ENCODE data around the gene TLR6. TPM values are rescaled to one million over a fixed set of nuclear protein-coding genes. Genes with fewer than 3 reads are reported as not detected.
A peak's percentile ranks its signal among the peaks of the same experiment; 100 is the strongest.

The TLR6 gene
- total and polyA plus RNA-seq, 2 experiments from 2014 or later: 0.36 to 0.76 TPM

GRCh38 chr4:38866973-38867477 is 10.4 kb upstream of the TLR6 start:
- peak overlapping the region; percentile 90 for H3K4me2 ChIP-seq (ENCODE audit: unreplicated experiment)
- H3F3A ChIP-seq (ENCODE audit: insufficient read depth): peaks cover 31% of the 10 kb centered on the region
- 41 to 42% methylated on average over 11 of the region's 11 CpGs for WGBS, 2 experiments (ENCODE audit: low coverage in 1 of 2, low lambda C conversion rate in 2 of 2, missing lambda C conversion rate in 2 of 2)
- H3K9me3 ChIP-seq (ENCODE audit: low read depth): no peaks in the 10 kb centered on the region
- TF ChIP-seq EZH2 (IDR thresholded peaks at IDR 0.05; ENCODE audit: insufficient read depth, poor library complexity, severe bottlenecking): no peak
- TF ChIP-seq EZH2phosphoT487 (IDR thresholded peaks at IDR 0.05; ENCODE audit: insufficient read depth, low read depth): no peak
- H3K36me3 ChIP-seq (ENCODE audit: low read depth): peaks cover under 1% of the 10 kb centered on the region; the same call in 1 of the 2 replicates
- H3K27ac ChIP-seq: peak overlapping the region; percentile 97
- H3K27me3 ChIP-seq (replicated peaks; ENCODE audit: insufficient read depth): no peaks in the 10 kb centered on the region
- peaks cover 6% of the 10 kb centered on the region; the same call in 1 of the 2 replicates for H4K20me1 ChIP-seq (ENCODE audit: insufficient read depth)
- H2AFZ ChIP-seq: peak overlapping the region; percentile 98
- DNase-seq: no peak
- in situ Hi-C loops (cut with MboI): no loop called here
- peaks cover 43% of the 10 kb centered on the region for H3K79me2 ChIP-seq (ENCODE audit: insufficient read depth)
- H3K4me1 ChIP-seq (ENCODE audit: insufficient read depth): peaks cover 37% of the 10 kb centered on the region
- H3K9me2 ChIP-seq (ENCODE audit: insufficient read depth): no peaks in the 10 kb centered on the region
- H3K9ac ChIP-seq: peak overlapping the region; percentile 100
- H3K4me3 ChIP-seq: peak overlapping the region; percentile 72

GRCh38 chr4:38865445-38865844 is 8.8 kb upstream of the TLR6 start:
- in situ Hi-C loops (cut with MboI): no loop called here
- TF ChIP-seq EZH2 (IDR thresholded peaks at IDR 0.05; ENCODE audit: insufficient read depth, poor library complexity, severe bottlenecking) (no peak), EZH2phosphoT487 (IDR thresholded peaks at IDR 0.05; ENCODE audit: insufficient read depth, low read depth) (no peak)
- no peak for DNase-seq
- no peak overlapping the region for H3K4me3 ChIP-seq
- H2AFZ ChIP-seq: no peak overlapping the region
- H3F3A ChIP-seq (ENCODE audit: insufficient read depth): peaks cover 26% of the 10 kb centered on the region
- H4K20me1 ChIP-seq (ENCODE audit: insufficient read depth): peaks cover 5% of the 10 kb centered on the region; the same call in 1 of the 2 replicates
- H3K9ac ChIP-seq: no peak overlapping the region
- H3K27ac ChIP-seq: no peak overlapping the region
- 81% methylated on average over 6 of the region's 6 CpGs for WGBS, 2 experiments (ENCODE audit: low coverage in 1 of 2, low lambda C conversion rate in 2 of 2, missing lambda C conversion rate in 2 of 2)
- H3K36me3 ChIP-seq (ENCODE audit: low read depth): no peaks in the 10 kb centered on the region; the same call in 1 of the 2 replicates
- H3K9me2 ChIP-seq (ENCODE audit: insufficient read depth): no peaks in the 10 kb centered on the region
- H3K9me3 ChIP-seq (ENCODE audit: low read depth): no peaks in the 10 kb centered on the region
- H3K4me2 ChIP-seq (ENCODE audit: unreplicated experiment): no peak overlapping the region
- peaks cover 27% of the 10 kb centered on the region for H3K79me2 ChIP-seq (ENCODE audit: insufficient read depth)
- H3K27me3 ChIP-seq (replicated peaks; ENCODE audit: insufficient read depth): no peaks in the 10 kb centered on the region
- H3K4me1 ChIP-seq (ENCODE audit: insufficient read depth): peaks cover 24% of the 10 kb centered on the region

GRCh38 chr4:38861791-38862190 is 5.2 kb upstream of the TLR6 start:
- in situ Hi-C loops (cut with MboI): no loop called here
- H4K20me1 ChIP-seq (ENCODE audit: insufficient read depth): no peaks in the 10 kb centered on the region
- no peak for DNase-seq
- peaks cover 19% of the 10 kb centered on the region for H3F3A ChIP-seq (ENCODE audit: insufficient read depth)
- H3K79me2 ChIP-seq (ENCODE audit: insufficient read depth): no peaks in the 10 kb centered on the region
- no peak overlapping the region for H3K27ac ChIP-seq
- H3K36me3 ChIP-seq (ENCODE audit: low read depth): no peaks in the 10 kb centered on the region
- no peaks in the 10 kb centered on the region for H3K9me2 ChIP-seq (ENCODE audit: insufficient read depth)
- H3K9me3 ChIP-seq (ENCODE audit: low read depth): no peaks in the 10 kb centered on the region
- no peak for TF ChIP-seq EZH2phosphoT487 (IDR thresholded peaks at IDR 0.05; ENCODE audit: insufficient read depth, low read depth)
- TF ChIP-seq EZH2 (IDR thresholded peaks at IDR 0.05; ENCODE audit: insufficient read depth, poor library complexity, severe bottlenecking): no peak
- H3K4me2 ChIP-seq (ENCODE audit: unreplicated experiment): no peak overlapping the region
- H3K9ac ChIP-seq: no peak overlapping the region
- 87 to 93% methylated on average over 4 of the region's 4 CpGs for WGBS, 2 experiments (ENCODE audit: low coverage in 1 of 2, low lambda C conversion rate in 2 of 2, missing lambda C conversion rate in 2 of 2)
- H3K27me3 ChIP-seq (replicated peaks; ENCODE audit: insufficient read depth): no peaks in the 10 kb centered on the region
- no peak overlapping the region for H3K4me3 ChIP-seq
- no peak overlapping the region for H2AFZ ChIP-seq
- peaks cover 18% of the 10 kb centered on the region for H3K4me1 ChIP-seq (ENCODE audit: insufficient read depth)

DNA sequence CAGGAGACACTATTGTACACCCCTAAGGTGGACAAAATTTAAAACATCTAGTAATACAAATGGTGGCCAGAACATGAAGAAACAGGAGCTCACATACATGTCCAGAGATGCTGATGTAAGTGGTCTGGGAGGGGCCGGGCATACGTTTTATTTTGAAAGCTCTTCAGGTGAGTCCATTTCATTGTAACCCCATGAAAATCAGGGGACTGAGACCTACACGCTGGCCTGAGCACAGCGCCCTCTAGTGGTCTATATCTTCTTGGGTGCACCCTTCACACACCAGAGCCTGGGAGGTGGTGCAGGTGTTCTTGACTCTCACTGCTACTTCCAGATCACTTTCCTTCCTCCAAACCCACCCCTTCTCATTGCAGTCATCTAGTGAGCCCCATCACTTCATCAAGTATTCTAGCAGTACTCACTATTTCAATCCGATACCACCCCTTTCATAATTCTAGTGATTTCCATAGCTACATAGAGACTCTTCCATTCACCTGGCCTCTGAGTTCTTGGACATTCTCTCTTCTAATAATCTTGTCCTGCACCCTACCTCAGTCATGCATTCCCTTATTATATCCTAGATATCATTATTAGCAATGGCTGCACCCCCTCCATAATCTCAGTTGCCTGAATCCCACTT is 4.3 kb upstream of the TLR6 start:
- DNase-seq: peak; percentile 62
- H3K79me2 ChIP-seq (ENCODE audit: insufficient read depth): no peaks in the 10 kb centered on the region
- no peak overlapping the region for H3K27ac ChIP-seq
- H3F3A ChIP-seq (ENCODE audit: insufficient read depth): peaks cover 22% of the 10 kb centered on the region
- 41 to 43% methylated on average over 5 of the region's 5 CpGs for WGBS, 2 experiments (ENCODE audit: low coverage in 1 of 2, low lambda C conversion rate in 2 of 2, missing lambda C conversion rate in 2 of 2)
- TF ChIP-seq EZH2phosphoT487 (IDR thresholded peaks at IDR 0.05; ENCODE audit: insufficient read depth, low read depth): no peak
- TF ChIP-seq EZH2 (IDR thresholded peaks at IDR 0.05; ENCODE audit: insufficient read depth, poor library complexity, severe bottlenecking): no peak
- no peak overlapping the region for H3K4me2 ChIP-seq (ENCODE audit: unreplicated experiment)
- H3K4me3 ChIP-seq: no peak overlapping the region
- no peaks in the 10 kb centered on the region for H3K27me3 ChIP-seq (replicated peaks; ENCODE audit: insufficient read depth)
- no peaks in the 10 kb centered on the region for H3K9me2 ChIP-seq (ENCODE audit: insufficient read depth)
- no peak overlapping the region for H2AFZ ChIP-seq
- no peaks in the 10 kb centered on the region for H3K36me3 ChIP-seq (ENCODE audit: low read depth)
- in situ Hi-C loops (cut with MboI): no loop called here
- H3K4me1 ChIP-seq (ENCODE audit: insufficient read depth): peaks cover 20% of the 10 kb centered on the region
- no peaks in the 10 kb centered on the region for H4K20me1 ChIP-seq (ENCODE audit: insufficient read depth)
- H3K9me3 ChIP-seq (ENCODE audit: low read depth): no peaks in the 10 kb centered on the region
- H3K9ac ChIP-seq: no peak overlapping the region

All from GM23248 (cell line).